ENCODE data around the gene PGAM1. TPM values are rescaled to one million over a fixed set of nuclear protein-coding genes. Genes with fewer than 3 reads are reported as not detected.

PGAM1 gene
- total and polyA plus RNA-seq, 2 of the 4 experiments (the other 2 are of a cell fraction) = 686 to 841 TPM

- peaks cover 78% of the 10 kb centered on the region for H3K36me3 ChIP-seq (ENCODE audit: control insufficient read depth, insufficient read depth, low read length)
- H3K4ac ChIP-seq (ENCODE audit: low read depth, low read length) = no peak overlapping the region
- dilution Hi-C loops (cut with HindIII; ENCODE audit: low sequenced_read_pairs, unreplicated experiment) = no loop called here
- no peak overlapping the region for H2BK20ac ChIP-seq (ENCODE audit: low read depth, low read length)
- POLR2A ChIA-PET (ENCODE audit: unreplicated experiment) = no interaction called here
- TF ChIP-seq MAZ (IDR thresholded peaks at IDR 0.05; ENCODE audit: borderline replicate concordance, low read depth, low read length) = no peak
- TF ChIP-seq MXI1 (IDR thresholded peaks at IDR 0.05; ENCODE audit: borderline replicate concordance, low read depth, low read length) = no peak
- no peak for TF ChIP-seq RAD21 (IDR thresholded peaks at IDR 0.05; ENCODE audit: low read length)
- no peak for TF ChIP-seq FOS (IDR thresholded peaks at IDR 0.05; ENCODE audit: low read depth, low read length)
- TF ChIP-seq RCOR1 (IDR thresholded peaks at IDR 0.05; ENCODE audit: insufficient replicate concordance, low read length) = no peak
- TF ChIP-seq RFX5 (IDR thresholded peaks at IDR 0.05; ENCODE audit: low read depth, low read length) = no peak
- no peak for TF ChIP-seq CHD1 (IDR thresholded peaks at IDR 0.05; ENCODE audit: low read depth, low read length)
- TF ChIP-seq CEBPB (IDR thresholded peaks at IDR 0.05; ENCODE audit: low read depth, low read length) = no peak
- TF ChIP-seq POLR2A (IDR thresholded peaks at IDR 0.05; ENCODE audit: low read depth, low read length) = no peak
- no peak for TF ChIP-seq NFE2L2 (IDR thresholded peaks at IDR 0.05; ENCODE audit: low read depth, low read length)
- TF ChIP-seq SMC3 (IDR thresholded peaks at IDR 0.05; ENCODE audit: low read depth, low read length) = no peak
- TF ChIP-seq ELK1 (IDR thresholded peaks at IDR 0.05; ENCODE audit: borderline replicate concordance, low read depth, low read length) = no peak
- TF ChIP-seq MAFK (IDR thresholded peaks at IDR 0.05; ENCODE audit: low read depth, low read length) = no peak
- no peak for TF ChIP-seq CTCF (conservative IDR thresholded peaks at IDR 0.05; ENCODE audit: low read depth, low read length)
- TF ChIP-seq USF2 (IDR thresholded peaks at IDR 0.05; ENCODE audit: low read depth, low read length) = no peak
- no peak for TF ChIP-seq BHLHE40 (IDR thresholded peaks at IDR 0.05; ENCODE audit: low read depth, low read length)
- no peak overlapping the region for H3K23ac ChIP-seq (ENCODE audit: low read depth, low read length)
- H3K9me1 ChIP-seq (ENCODE audit: insufficient read depth, low read length) = no peaks in the 10 kb centered on the region
- BruUV-seq (replicated peaks) = no TSS peak
- H2BK15ac ChIP-seq (ENCODE audit: low read depth, low read length) = no peak overlapping the region
- H3K56ac ChIP-seq (ENCODE audit: extremely low read depth, insufficient read depth, low read length) = no peak overlapping the region
- H3K14ac ChIP-seq (replicated peaks; ENCODE audit: low read depth, low read length) = no peak overlapping the region
- no peak overlapping the region for H3K4me3 ChIP-seq (ENCODE audit: insufficient read depth, low read depth, low read length)
- H3K4me2 ChIP-seq (ENCODE audit: low read depth, low read length) = no peak overlapping the region
- CTCF ChIA-PET = interaction anchor here (0.7 kb wide), 1 partner anchor 8 kb away, joined by 3 read pairs; no protein-coding TSS in a partner anchor
- no peak overlapping the region for H2AFZ ChIP-seq (replicated peaks; ENCODE audit: low read length, poor library complexity)
- no peak overlapping the region for H4K91ac ChIP-seq (ENCODE audit: insufficient read depth, low read depth, low read length)
- no peak overlapping the region for H2BK120ac ChIP-seq (ENCODE audit: low read depth, low read length)
- H3K79me1 ChIP-seq (ENCODE audit: low read depth in 1 of 2, low read length in 2 of 2) = peaks cover 9 to 22% of the 10 kb centered on the region in 2 experiments; a peak in 3 of 4 replicates
- H3K9me3 ChIP-seq (ENCODE audit: control insufficient read depth, insufficient read depth, low read length) = no peaks in the 10 kb centered on the region
- 100% methylated on average over 1 of the region's 2 CpGs; no CpG with 5 or more reads in 1 of the 2 experiments for WGBS, 2 experiments (ENCODE audit: extremely low coverage in 2 of 2, insufficient read length in 1 of 2)
- H4K20me1 ChIP-seq (ENCODE audit: insufficient read depth, low read length) = peaks cover 11% of the 10 kb centered on the region; the same call in 1 of the 2 replicates
- no peak overlapping the region for H3K9ac ChIP-seq (ENCODE audit: low read depth, low read length)
- no peak overlapping the region for H3K27ac ChIP-seq (ENCODE audit: insufficient read depth, low read length)
- H3K4me1 ChIP-seq (ENCODE audit: control insufficient read depth, insufficient read depth, low read length) = peaks cover 9% of the 10 kb centered on the region
- no peak overlapping the region for H3K18ac ChIP-seq (ENCODE audit: low read depth, low read length)
- intact Hi-C loops (cut with micrococcal nuclease) = loop anchor here (2.0 kb wide), 1 partner anchor 150 kb away; no protein-coding TSS in a partner anchor
- H2BK5ac ChIP-seq (ENCODE audit: low read depth, low read length, poor library complexity, severe bottlenecking) = no peak overlapping the region
- H4K8ac ChIP-seq (ENCODE audit: low read depth in 2 of 2, low read length in 2 of 2) = no peak overlapping the region
- in situ Hi-C loops (cut with MboI; ENCODE audit: low sequenced_read_pairs) = loop anchor here (5.0 kb wide), 1 partner anchor 90 kb away; no protein-coding TSS in a partner anchor
- no peak overlapping the region for H2AK5ac ChIP-seq (ENCODE audit: low read depth, low read length)
- H3K27me3 ChIP-seq (ENCODE audit: control insufficient read depth, insufficient read depth, low read length) = no peaks in the 10 kb centered on the region
- no peak overlapping the region for H4K5ac ChIP-seq (ENCODE audit: low read depth, low read length)
- ATAC-seq (ENCODE audit: low read depth) = no peak
- H2AK9ac ChIP-seq (replicated peaks; ENCODE audit: low read depth, low read length, poor library complexity) = no peak overlapping the region
- no peak for DNase-seq
Observed at GRCh38 chr10:97462309-97462708, 36.3 kb downstream of the PGAM1 start.
